Prostate gland (tissue), 2 donors: ENCODE data around the gene PIPOX.

Experiments
- CTCF ChIP-seq, 4 experiments: fragments of 200-600 bp in 2 of 4; fragments of 450-650 bp in 2 of 4; sonication (generic) in 2 of 4; IDR thresholded peaks; 1 replicate in 3 of 4; 2 replicates in 1 of 4; pipeline ENCODE4 v1.5.1; 2016 to 2019; ENCODE audit warnings: antibody characterized with exemption in 4 of 4, mild to moderate bottlenecking in 2 of 4, moderate library complexity in 2 of 4
- POLR2A ChIP-seq: fragments of 450-650 bp; IDR thresholded peaks from one replicate; pipeline ENCODE4 v1.6.1; 2016; ENCODE audit warnings: antibody characterized with exemption, mild to moderate bottlenecking
- POLR2AphosphoS5 ChIP-seq: sonication (generic); formaldehyde crosslinking; IDR thresholded peaks from one replicate; pipeline ENCODE4 v1.6.1; 2017; ENCODE audit warnings: antibody characterized with exemption

GRCh38 chr17:29060475-29060874 is 17.5 kb downstream of the PIPOX start:
- TF ChIP-seq CTCF (IDR thresholded peaks at IDR 0.05) (no peak), POLR2AphosphoS5 (no peak), POLR2A (no peak)
